Fibroblast of peridontal ligament (primary cell): ENCODE results near the gene HES7.

Experiments used
- DNase-seq: peaks from one replicate; pipeline ENCODE4 v3.0.0-alpha.2; 2010; ENCODE audit errors: extremely low read depth

HES7 gene

GRCh38 chr17:8142887-8143580, 19.1 kb upstream of the HES7 start:
- no peak for DNase-seq

- no peak for DNase-seq
Measured at GRCh38 chr17:8142158-8142886, 18.4 kb upstream of the HES7 start.

DNA sequence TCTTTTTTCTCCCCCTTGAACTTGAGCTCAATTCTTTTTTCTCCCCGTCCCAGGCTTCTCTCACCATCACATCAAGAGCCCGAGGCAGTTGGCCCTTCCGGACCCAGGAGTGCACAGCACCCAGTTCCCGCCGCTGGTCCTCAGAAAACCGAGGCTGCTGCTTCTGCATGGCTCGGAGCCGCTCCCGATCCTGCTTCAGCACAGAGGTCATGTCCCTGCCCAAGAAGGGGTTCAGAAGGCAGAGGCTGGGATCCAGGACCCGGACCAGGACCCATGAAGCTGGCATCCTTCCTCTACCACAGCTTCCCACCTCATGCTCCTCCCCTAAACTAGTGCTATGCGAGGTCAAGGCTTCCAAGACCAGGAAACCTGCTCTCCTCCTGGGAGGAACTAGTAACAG, 17.8 kb upstream of the HES7 start:
- DNase-seq: no peak

- no peak for DNase-seq
Measured at GRCh38 chr17:8141045-8141444, 17.1 kb upstream of the HES7 start.

GRCh38 chr17:8140065-8141029, 16.4 kb upstream of the HES7 start:
- DNase-seq: no peak

DNA sequence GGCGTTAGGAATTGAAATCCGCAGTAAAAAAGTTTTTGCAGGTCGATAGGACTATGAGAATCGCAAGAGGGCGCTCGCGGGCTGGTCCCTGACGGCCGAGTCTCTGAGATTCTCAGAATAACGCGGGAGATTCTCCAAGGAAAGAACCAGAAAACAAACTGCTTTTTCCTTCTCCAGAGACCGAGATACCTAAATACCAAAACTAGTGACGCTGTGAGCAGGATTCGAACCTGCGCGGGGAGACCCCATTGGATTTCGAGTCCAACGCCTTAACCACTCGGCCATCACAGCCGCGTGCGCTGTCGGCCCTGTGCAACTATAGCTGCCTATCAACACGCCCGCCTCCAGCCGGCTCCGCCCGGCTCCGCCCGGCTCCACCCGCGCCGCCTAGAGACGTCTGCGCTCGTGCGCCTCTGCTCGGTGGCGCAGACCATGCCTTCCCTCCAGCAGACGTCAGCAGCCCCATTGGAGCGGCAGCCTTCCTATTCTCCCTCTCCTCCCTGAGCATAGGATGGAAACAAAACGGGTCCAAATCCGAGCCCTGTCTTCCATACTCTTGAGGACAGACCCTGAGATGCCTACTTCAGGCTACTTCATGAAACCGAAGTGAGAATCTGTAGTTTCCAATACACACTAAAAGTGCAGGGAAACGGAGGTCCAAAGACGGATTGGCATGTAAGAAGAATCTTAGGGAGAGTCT, 14.9 kb upstream of the HES7 start:
- peak; percentile 99 for DNase-seq

DNA sequence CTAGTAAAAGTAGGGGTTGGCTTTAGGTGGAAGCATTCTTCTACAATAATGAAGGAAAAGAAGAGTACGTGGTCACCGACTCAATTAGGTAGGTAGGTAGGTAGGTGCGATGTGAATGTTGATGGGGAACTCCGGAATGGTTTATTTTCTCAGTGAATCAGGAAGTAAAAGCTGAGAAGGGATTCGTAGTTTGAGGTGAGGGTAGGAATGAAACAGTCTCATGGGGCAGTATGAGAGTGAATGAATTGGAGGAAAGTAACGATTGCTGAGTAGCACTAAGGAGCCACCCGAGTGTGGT, 14.4 kb upstream of the HES7 start:
- DNase-seq: no peak

DNA sequence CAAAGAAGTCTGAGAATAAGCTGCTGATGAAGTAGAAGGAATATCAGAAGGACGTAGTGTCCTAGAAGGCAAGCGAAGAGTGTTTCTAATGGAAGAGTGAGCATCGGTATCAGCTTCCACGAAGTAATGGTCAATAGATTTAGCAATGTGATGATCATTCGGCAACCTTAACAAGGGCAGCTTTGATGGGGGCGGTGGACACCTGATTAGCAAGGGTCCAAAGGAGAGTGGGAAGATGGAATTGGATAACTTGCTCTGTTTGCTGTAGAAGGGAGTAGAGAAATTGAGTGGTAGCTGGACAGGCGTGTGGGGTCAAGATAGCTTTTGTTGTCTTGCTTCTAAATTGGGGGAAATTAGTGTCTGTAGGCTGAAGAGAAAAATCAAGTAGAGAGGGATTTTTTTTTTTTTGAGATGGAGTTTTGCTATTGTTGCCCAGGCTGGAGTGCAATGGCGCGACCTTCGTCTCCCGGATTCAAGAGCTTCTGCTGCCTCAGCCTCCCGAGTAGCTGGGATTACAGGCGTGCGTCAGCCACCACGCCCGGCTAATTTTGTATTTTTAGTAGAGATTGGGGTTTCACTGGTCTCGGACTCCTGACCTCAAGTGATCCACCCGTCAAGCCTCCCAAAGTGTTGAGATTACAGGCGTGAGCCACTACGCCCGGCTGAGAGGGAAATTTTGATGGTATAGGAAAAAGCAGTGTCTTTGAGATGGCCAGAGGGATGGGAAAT, 13.9 kb upstream of the HES7 start:
- DNase-seq: no peak

DNA sequence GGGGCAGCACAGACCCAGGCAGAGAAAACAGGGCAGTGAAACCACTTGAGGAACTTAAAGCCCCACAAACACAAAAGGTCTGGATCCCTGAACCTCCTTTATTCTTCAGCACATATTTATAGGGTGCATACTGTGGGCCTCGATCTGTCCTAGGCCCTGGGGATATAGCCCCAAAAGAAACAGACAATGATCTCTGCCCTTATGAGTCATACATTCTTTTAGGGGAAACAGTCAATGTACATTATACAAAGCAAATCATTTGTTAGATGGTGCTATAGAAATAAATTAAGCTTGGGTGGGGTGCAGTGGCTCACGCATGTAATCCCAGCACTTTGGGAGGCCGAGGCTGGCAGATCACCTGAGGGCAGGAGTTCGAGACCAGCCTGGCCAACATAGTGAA, 10.0 kb upstream of the HES7 start:
- DNase-seq: no peak

- no peak for DNase-seq
Measured at GRCh38 chr17:8133399-8133798, 9.5 kb upstream of the HES7 start.

DNA sequence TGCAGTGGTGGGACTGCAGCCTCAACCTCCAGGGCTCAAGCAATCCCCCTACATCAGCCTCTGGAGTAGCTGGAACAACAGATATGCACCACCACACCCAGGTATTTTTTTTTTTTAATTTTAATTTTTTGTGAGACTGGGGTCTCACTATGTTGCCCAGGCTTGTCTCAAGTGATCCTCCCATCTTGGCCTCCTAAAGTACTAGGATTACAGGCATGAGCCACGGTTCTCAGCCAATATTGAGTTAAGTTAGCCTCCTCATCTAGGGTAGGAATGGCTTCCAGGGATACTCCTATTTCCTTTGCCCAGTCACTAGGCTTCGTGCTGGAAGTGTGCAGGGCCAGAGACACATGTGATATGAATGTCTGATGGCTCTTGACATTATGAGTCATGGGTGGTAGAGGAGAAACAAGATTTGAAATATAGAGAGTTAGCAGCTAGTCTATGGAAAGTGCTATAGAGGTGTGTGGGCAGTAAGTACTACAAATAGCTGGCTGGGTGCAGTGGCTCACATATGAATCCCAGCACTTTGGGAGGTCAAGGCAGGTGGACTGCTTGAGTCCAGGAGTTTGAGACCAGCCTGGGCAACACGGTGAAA, 8.0 kb upstream of the HES7 start:
- no peak for DNase-seq

DNA sequence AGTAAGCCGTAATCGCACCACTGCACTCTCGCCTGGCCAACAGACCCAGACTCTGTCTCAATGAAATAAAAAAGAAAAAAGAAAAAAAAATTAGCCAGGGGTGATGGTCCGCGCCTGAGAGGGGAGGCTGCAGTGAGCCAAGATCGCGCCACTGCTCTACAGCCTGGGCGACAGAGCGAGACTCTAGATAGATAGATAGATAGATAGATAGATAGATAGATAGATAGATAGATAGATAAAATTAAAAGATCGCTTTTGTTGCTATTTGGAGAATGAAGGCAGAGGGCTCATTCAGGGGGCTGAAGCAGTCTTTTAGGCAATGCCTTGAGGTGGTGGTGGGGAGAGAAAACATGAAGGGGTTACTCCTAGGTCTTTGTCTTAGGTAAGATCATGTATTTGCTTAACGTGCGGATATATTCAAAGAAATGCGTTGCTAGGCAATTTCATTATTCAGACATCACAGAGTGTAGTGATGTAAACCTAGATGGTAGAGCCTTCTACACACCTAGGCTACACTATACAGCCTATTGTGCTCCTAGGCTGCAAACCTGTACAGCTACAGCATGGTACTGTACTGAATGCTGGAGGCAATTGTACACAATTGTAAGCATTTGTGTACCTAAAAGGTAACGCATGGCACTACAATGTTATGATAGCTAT, 4.3 kb upstream of the HES7 start:
- DNase-seq: no peak

GRCh38 chr17:8126491-8127066, 2.7 kb upstream of the HES7 start:
- peak; percentile 45 for DNase-seq

DNA sequence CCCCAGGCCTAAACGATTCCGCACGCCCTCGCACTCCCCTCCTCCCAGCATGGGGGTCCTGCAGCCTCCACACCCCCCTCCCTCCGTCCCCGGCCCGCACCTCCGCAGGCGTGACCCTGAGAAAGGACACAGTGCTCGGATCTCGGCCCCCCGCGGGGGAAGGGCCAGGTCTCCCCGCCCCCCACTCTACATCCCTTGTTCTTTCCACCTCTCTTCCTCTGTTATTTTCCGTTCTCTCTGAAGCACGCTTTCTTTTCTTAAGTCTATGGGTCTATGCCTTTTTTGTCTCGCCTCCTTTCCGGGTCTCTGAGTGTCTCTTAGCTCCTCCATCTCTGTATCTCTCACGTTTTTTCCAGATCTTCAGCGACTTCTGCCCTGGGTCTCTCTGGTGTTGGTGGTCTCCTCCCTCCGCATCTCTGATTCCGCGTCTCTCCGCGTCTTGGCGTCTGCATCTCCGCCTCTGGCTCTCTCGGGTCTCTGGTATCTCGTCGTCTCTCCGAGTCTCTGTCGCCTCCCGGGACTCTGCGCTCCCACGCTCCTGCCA, 2.1 kb upstream of the HES7 start:
- DNase-seq: no peak

GRCh38 chr17:8125154-8125946, 1.4 kb upstream of the HES7 start:
- DNase-seq: peak; percentile 70

DNA sequence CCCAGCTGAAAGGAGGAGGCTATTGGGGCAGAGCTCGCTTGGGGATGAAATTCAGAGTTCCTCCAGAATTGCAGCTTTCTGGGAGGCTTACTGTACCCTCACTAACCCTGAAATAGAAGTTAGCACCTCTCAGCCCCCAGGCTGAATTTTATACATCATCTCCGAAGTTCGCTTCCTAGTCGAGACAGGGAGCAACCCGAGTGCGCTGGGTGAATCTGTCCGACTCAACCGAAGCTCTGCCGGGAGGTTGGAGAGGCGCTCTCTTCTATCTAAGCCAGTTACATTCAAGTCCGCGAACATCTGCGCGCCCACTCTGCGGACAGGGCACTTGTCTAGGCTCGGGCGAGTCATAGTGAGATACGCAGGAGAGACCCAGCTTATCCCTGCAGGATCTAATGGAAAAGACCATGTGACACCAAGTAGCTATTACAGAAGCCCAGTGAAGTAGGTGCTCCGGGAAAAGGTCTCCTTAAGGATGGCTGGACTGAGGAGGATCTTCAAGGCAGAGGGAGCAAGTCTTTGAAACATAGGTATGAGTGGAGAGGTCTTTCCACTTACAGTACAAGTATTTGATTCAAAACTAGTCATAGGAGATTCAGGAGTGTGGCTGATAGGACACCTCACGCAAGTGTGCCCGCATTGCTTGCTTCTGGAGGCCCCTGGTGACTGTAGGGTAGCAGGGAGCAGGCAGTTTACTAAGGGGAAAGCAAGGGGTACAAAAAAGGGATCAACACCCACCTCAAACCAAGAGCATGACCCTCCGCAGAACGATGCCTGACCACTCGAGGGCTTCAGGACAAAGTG, 646 bp upstream of the HES7 start:
- peak; percentile 33 for DNase-seq

- DNase-seq: no peak
Measured at GRCh38 chr17:8122924-8123694, 797 bp downstream of the HES7 start.
